Esophagus muscularis mucosa (tissue), 4 donors: ENCODE results near the gene DUSP15. TPM values are rescaled to one million over a fixed set of nuclear protein-coding genes. Genes with fewer than 3 reads are reported as not detected.

Experiments used
- DNase-seq: peaks from one replicate; pipeline ENCODE4 v3.0.0-alpha.2; 2017; ENCODE audit errors: extremely low spot score
- H3K27ac ChIP-seq, 4 donors: fragments of 200-600 bp; sonication (generic); replicated peaks in 1 of 4; 1 replicate in 3 of 4; 2 replicates in 1 of 4; pipeline ENCODE4 v1.5.1; 2016 to 2019; ENCODE audit warnings: mild to moderate bottlenecking in 1 of 4
- H3K27me3 ChIP-seq, 4 donors: fragments of 200-600 bp; sonication (generic); one replicate each; pipeline versions ENCODE4 v1.5.1 to v1.6.0; 2016 to 2019
- H3K36me3 ChIP-seq, 4 donors: fragments of 200-600 bp; sonication (generic); one replicate each; pipeline ENCODE4 v1.5.1; 2016 to 2019
- H3K4me1 ChIP-seq, 4 donors: fragments of 200-600 bp; sonication (generic); one replicate each; pipeline ENCODE4 v1.5.1; 2016 to 2019
- H3K4me3 ChIP-seq, 4 donors: fragments of 200-600 bp; sonication (generic); 1 replicate in 2 of 4; 2 replicates in 2 of 4; pipeline ENCODE4 v1.5.1; 2016 to 2019; ENCODE audit warnings: mild to moderate bottlenecking in 4 of 4, moderate library complexity in 1 of 4
- H3K9me3 ChIP-seq, 4 donors: fragments of 200-600 bp; sonication (generic); 1 replicate in 3 of 4; 2 replicates in 1 of 4; pipeline ENCODE4 v1.5.1; 2016 to 2019
- EP300 ChIP-seq: sonication (generic); formaldehyde crosslinking; IDR thresholded peaks from one replicate; pipeline ENCODE4 v1.6.1; 2017; ENCODE audit warnings: antibody characterized with exemption
- POLR2A ChIP-seq: fragments of 450-650 bp; IDR thresholded peaks from one replicate; pipeline ENCODE4 v1.6.1; 2017; ENCODE audit warnings: antibody characterized with exemption, moderate library complexity, mild to moderate bottlenecking, low read depth
- POLR2AphosphoS5 ChIP-seq, 2 donors: sonication (generic); formaldehyde crosslinking; IDR thresholded peaks; one replicate each; pipeline ENCODE4 v1.6.1; 2017; ENCODE audit warnings: antibody characterized with exemption in 2 of 2
- WGBS: methylation state at CpG from one replicate; pipeline ENCODE4 v1.1.5; 2018; 5-methylcytosine and 5-hydroxymethylcytosine counted together
- intact Hi-C: fragments of 100-400 bp; cut with DNase I; formaldehyde crosslinking; loops from one replicate; pipeline ENCODE4 v1.15.1; 2023
- total RNA-seq, 4 donors: library from RNA; depleted of rRNA; stranded (reverse); fragments of >200 nt; gene quantifications; one replicate each; pipeline versions ENCODE4 v1.1.0 to v1.2.1, GENCODE V29; 2016
- TF ChIP-seq, protein P1 (sequence below), 3 experiments: fragments of 200-600 bp in 2 of 3; fragments of 450-650 bp in 1 of 3; sonication (generic) in 2 of 3; IDR thresholded peaks; one replicate each; pipeline ENCODE4 v1.5.1; 2017 to 2019; ENCODE audit warnings: antibody characterized with exemption in 3 of 3, mild to moderate bottlenecking in 2 of 3, moderate library complexity in 1 of 3

DUSP15 gene
- total RNA-seq, 4 donors from 2014 or later: 0.83 to 5.1 (median 3.8) TPM

DNA sequence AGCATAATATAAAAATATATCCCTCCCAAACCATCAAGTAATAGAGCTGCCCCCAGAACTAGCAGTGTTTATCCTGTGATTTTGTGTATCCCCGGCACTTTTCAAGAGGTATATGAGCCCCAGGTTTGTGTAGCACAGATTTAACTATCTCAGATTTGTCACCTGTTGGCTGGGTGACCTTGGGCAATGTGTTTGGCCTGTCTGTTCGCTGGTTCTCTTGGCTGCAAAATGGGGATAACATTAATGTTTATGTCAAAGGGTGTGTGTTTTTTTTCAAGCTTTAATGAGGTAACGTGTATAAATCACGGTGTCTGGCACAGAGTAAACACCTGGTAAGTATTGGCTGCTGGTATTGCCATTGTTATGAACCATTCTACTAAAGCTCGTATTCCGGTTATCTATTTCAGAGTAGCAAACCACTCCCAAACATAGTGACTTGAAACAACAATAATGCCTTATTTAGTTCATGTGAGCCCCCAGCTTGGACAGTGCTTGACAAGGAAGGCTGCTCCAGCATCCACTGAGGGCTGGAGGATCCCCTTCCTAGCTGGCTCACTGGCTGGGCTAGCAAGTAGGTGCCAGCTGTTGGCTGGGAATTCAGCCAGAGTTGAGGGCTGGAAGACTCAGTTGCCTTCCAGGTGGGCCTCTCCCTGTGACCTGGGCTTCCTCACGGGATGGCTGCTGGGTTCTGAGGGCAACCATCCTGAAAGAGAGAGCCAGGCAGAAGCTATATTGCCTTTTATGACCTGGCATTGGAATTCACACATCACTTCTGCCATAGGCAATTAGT, 45.4 kb upstream of the DUSP15 start:
- DNase-seq: no peak
- TF ChIP-seq EP300: no peak
- no peak for TF ChIP-seq POLR2AphosphoS5 (IDR thresholded peaks at IDR 0.05)
- no peak for TF ChIP-seq POLR2A
- TF ChIP-seq, protein P1, sequence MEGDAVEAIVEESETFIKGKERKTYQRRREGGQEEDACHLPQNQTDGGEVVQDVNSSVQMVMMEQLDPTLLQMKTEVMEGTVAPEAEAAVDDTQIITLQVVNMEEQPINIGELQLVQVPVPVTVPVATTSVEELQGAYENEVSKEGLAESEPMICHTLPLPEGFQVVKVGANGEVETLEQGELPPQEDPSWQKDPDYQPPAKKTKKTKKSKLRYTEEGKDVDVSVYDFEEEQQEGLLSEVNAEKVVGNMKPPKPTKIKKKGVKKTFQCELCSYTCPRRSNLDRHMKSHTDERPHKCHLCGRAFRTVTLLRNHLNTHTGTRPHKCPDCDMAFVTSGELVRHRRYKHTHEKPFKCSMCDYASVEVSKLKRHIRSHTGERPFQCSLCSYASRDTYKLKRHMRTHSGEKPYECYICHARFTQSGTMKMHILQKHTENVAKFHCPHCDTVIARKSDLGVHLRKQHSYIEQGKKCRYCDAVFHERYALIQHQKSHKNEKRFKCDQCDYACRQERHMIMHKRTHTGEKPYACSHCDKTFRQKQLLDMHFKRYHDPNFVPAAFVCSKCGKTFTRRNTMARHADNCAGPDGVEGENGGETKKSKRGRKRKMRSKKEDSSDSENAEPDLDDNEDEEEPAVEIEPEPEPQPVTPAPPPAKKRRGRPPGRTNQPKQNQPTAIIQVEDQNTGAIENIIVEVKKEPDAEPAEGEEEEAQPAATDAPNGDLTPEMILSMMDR (IDR thresholded peaks at IDR 0.05): no peak
- no peak overlapping the region for H3K27ac ChIP-seq
- no peaks in the 10 kb centered on the region for H3K9me3 ChIP-seq
- peaks cover 0 to 18% (median 0%) of the 10 kb centered on the region in 4 donors for H3K27me3 ChIP-seq
- H3K36me3 ChIP-seq: no peaks in the 10 kb centered on the region
- no peaks in the 10 kb centered on the region for H3K4me1 ChIP-seq
- WGBS: 63% methylated on average over 7 of the region's 7 CpGs
- intact Hi-C loops: no loop called here
- no peak overlapping the region for H3K4me3 ChIP-seq

DNA sequence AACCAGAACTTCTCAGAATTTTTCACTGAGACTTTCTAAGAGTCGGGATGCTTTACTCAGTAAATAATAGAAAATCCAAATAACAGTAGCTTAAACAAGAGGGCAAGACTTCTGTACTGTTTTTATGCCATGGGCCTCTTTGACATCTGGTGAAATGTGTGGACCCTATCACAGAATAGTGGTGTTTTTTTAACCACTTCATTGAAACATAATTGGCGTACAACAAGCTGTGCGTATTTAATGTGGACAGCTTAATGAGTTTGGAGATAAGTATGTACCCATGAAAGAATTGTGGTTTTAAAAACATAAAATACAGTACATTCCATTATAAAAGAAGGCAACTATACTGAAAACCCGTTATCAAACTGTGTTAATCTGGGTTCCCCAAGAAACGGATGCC, 43.8 kb upstream of the DUSP15 start:
- intact Hi-C loops: no loop called here
- Histone ChIP-seq H3K36me3 (no peaks in the 10 kb centered on the region), H3K27me3 (peaks cover 0 to 6% (median 0%) of the 10 kb centered on the region in 4 donors), H3K27ac (no peak overlapping the region), H3K4me1 (no peaks in the 10 kb centered on the region), H3K4me3 (no peak overlapping the region), H3K9me3 (no peaks in the 10 kb centered on the region)
- WGBS: 88% methylated on average over 5 of the region's 5 CpGs
- TF ChIP-seq POLR2A (no peak), EP300 (no peak), POLR2AphosphoS5 (IDR thresholded peaks at IDR 0.05) (no peak)
- TF ChIP-seq, protein P1 (IDR thresholded peaks at IDR 0.05): no peak
- no peak for DNase-seq

DNA sequence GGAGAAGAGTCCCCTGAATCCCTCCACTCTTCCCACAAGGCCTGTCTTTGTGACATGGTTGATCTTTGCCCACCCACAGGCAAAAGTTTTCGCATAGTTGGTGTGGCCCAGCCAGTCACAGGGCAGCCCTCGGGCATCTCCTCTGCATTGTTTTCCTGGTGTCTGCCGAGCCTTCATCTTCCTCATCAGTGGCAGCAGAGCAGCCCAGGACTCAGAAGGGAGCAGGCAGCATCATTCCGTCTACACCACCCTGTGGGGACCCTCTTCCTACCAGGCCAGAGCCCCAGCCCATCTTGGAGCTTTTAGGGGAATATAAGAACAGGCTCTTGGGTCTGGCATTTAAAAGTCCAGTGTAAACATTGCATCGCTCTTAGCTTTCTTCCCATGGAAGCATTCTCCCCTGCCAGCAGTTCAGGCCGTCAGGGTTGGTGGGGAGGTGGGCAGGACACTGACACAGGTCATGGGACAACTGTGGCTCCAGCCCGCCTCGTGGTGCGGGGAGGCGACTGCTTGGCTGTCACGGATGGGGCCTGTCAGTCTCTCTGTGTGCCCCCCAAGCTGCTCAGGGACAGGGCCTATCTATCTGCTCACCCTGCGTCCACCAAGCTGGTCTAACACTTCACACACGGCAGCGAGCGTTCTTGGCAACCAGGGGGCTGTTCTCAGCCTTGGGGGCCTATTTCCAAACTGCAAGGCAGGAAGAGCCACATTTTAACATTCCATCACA, 43.3 kb upstream of the DUSP15 start:
- no peak overlapping the region for H3K4me3 ChIP-seq
- H3K27ac ChIP-seq: no peak overlapping the region
- no peak for TF ChIP-seq POLR2A
- TF ChIP-seq EP300: no peak
- TF ChIP-seq, protein P1 (IDR thresholded peaks at IDR 0.05): no peak
- TF ChIP-seq POLR2AphosphoS5 (IDR thresholded peaks at IDR 0.05): no peak
- H3K27me3 ChIP-seq: peaks cover 0 to under 1% (median 0%) of the 10 kb centered on the region in 4 donors
- intact Hi-C loops: no loop called here
- H3K4me1 ChIP-seq: no peaks in the 10 kb centered on the region
- H3K36me3 ChIP-seq: no peaks in the 10 kb centered on the region
- no peak for DNase-seq
- H3K9me3 ChIP-seq: no peaks in the 10 kb centered on the region
- WGBS: 88% methylated on average over 11 of the region's 15 CpGs

DNA sequence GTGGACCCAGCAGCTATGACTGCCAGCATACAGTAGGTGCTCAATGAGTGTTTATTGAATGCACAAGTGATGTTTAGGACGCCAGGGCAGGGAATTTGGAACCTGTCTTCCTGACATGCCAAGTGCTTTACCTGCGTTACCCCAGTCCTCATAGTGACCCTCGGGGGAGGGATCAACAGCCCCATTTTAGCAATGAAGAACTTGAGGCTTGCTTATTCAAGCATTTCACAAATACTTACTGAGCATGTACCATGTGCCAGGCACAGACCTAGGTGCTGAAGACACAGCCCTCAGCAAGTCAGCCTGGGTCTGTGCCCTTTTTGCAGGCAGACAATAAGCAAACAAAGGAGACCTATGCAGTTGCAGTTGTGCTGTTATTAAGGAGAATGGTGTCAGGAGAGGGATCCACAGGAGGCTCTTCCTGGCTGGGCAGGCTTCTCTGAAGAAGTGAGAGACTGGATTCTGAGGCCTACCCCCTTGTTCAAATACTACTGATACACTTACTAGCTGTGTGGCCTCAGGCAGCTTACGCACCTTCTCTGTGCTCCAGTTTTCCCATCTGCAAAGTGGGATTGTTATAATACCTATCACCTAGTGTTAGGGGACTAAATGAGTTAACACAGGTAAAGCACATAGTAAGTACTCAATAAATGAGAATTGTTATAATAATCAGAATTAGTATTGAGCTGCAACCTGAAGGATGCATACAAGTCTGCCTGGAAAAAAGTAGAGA, 39.9 kb upstream of the DUSP15 start:
- no peaks in the 10 kb centered on the region for H3K9me3 ChIP-seq
- intact Hi-C loops: no loop called here
- H3K27ac ChIP-seq: no peak overlapping the region
- no peaks in the 10 kb centered on the region for H3K4me1 ChIP-seq
- no peak overlapping the region for H3K4me3 ChIP-seq
- no peak for DNase-seq
- H3K36me3 ChIP-seq: no peaks in the 10 kb centered on the region
- H3K27me3 ChIP-seq: no peaks in the 10 kb centered on the region
- TF ChIP-seq POLR2AphosphoS5 (IDR thresholded peaks at IDR 0.05) (no peak), POLR2A (no peak), EP300 (no peak)
- TF ChIP-seq, protein P1 (IDR thresholded peaks at IDR 0.05): no peak
- WGBS: 85% methylated on average over 4 of the region's 4 CpGs
